SK-N-SH treated with all-trans-retinoic acid at 6 μM for 48 hours (cell line): ENCODE results near the gene AURKB.

Experiments
- ATAC-seq: fragments of 200-7000 bp; cut with Tn5 transposase; 3 replicates; pipeline ENCODE4 v1.9.1; 2020; ENCODE audit warnings: mild to moderate bottlenecking, moderate library complexity
- ARNTL ChIP-seq: fragments of 450-650 bp; formaldehyde crosslinking; IDR thresholded peaks from 2 replicates; pipeline ENCODE4 v1.5.0; 2020; ENCODE audit warnings: low read depth, mild to moderate bottlenecking, moderate library complexity, borderline replicate concordance
- BACH2 ChIP-seq: fragments of 250-450 bp; sonication (Bioruptor Pico); IDR thresholded peaks from 2 replicates; pipeline ENCODE4 v1.9.0; 2021; ENCODE audit warnings: mild to moderate bottlenecking, borderline replicate concordance
- CSRNP3 ChIP-seq: fragments of 250-450 bp; sonication (Bioruptor Pico); IDR thresholded peaks from 2 replicates; pipeline ENCODE4 v1.5.1; 2021; ENCODE audit warnings: mild to moderate bottlenecking, moderate library complexity
- ISL1 ChIP-seq: fragments of 250-450 bp; sonication (Bioruptor Pico); IDR thresholded peaks from 2 replicates; pipeline ENCODE4 v2.1.2; 2022; ENCODE audit warnings: mild to moderate bottlenecking, moderate library complexity
- OSR1 ChIP-seq: fragments of 250-450 bp; sonication (Bioruptor Pico); IDR thresholded peaks from 2 replicates; pipeline ENCODE4 v1.8.0; 2022; ENCODE audit warnings: moderate library complexity, mild to moderate bottlenecking, inconsistent platforms
- PATZ1 ChIP-seq: fragments of 250-450 bp; sonication (Bioruptor Pico); IDR thresholded peaks from 2 replicates; pipeline ENCODE4 v1.8.0; 2020; ENCODE audit warnings: mild to moderate bottlenecking, moderate library complexity, borderline replicate concordance
- POU6F1 ChIP-seq: fragments of 250-450 bp; sonication (Bioruptor Pico); IDR thresholded peaks from 2 replicates; pipeline ENCODE4 v1.8.0; 2021; ENCODE audit warnings: low read depth, mild to moderate bottlenecking, moderate library complexity, borderline replicate concordance
- PPARA ChIP-seq: fragments of 250-450 bp; sonication (Bioruptor Pico); IDR thresholded peaks from 2 replicates; pipeline ENCODE4 v1.5.0; 2020; ENCODE audit warnings: mild to moderate bottlenecking, borderline replicate concordance
- RARB ChIP-seq: fragments of 250-450 bp; sonication (Bioruptor Pico); IDR thresholded peaks from 2 replicates; pipeline ENCODE4 v1.8.0; 2021; ENCODE audit warnings: mild to moderate bottlenecking, moderate library complexity
- SNAI2 ChIP-seq: fragments of 250-450 bp; sonication (Bioruptor Pico); IDR thresholded peaks from 2 replicates; pipeline ENCODE4 v1.5.0; 2020; ENCODE audit warnings: mild to moderate bottlenecking, moderate library complexity
- TCF4 ChIP-seq: fragments of 250-450 bp; sonication (Bioruptor Pico); IDR thresholded peaks from 2 replicates; pipeline ENCODE4 v1.8.0; 2021; ENCODE audit warnings: mild to moderate bottlenecking, moderate library complexity, borderline replicate concordance
- TOX ChIP-seq: fragments of 250-450 bp; sonication (Bioruptor Pico); IDR thresholded peaks from 2 replicates; pipeline ENCODE4 v1.8.0; 2021; ENCODE audit warnings: mild to moderate bottlenecking, moderate library complexity, borderline replicate concordance
- ZC3H10 ChIP-seq: fragments of 250-450 bp; sonication (Bioruptor Pico); IDR thresholded peaks from 2 replicates; pipeline ENCODE4 v1.5.1; 2021; ENCODE audit warnings: mild to moderate bottlenecking, moderate library complexity
- ZFP3 ChIP-seq: fragments of 250-450 bp; sonication (Bioruptor Pico); IDR thresholded peaks from 2 replicates; pipeline ENCODE4 v1.5.0; 2020; ENCODE audit warnings: mild to moderate bottlenecking, moderate library complexity
- ZFP30 ChIP-seq: fragments of 450-650 bp; formaldehyde crosslinking; IDR thresholded peaks from 2 replicates; pipeline ENCODE4 v1.5.0; 2022; ENCODE audit warnings: mild to moderate bottlenecking, moderate library complexity
- ZNF565 ChIP-seq: fragments of 450-650 bp; formaldehyde crosslinking; conservative IDR thresholded peaks from 2 replicates; pipeline ENCODE4 v1.5.0; 2020; ENCODE audit warnings: low read depth, mild to moderate bottlenecking, moderate library complexity
- ZNF70 ChIP-seq: fragments of 450-650 bp; formaldehyde crosslinking; IDR thresholded peaks from 2 replicates; pipeline ENCODE4 v1.5.0; 2020; ENCODE audit warnings: mild to moderate bottlenecking, moderate library complexity
- ZNF8 ChIP-seq: fragments of 450-650 bp; formaldehyde crosslinking; IDR thresholded peaks from 2 replicates; pipeline ENCODE4 v1.5.0; 2020; ENCODE audit warnings: mild to moderate bottlenecking, moderate library complexity
- TF ChIP-seq, protein P1 (sequence below): fragments of 250-450 bp; sonication (Bioruptor Pico); IDR thresholded peaks from 2 replicates; pipeline ENCODE4 v1.5.0; 2020; ENCODE audit warnings: mild to moderate bottlenecking, moderate library complexity
- TF ChIP-seq, protein P2 (sequence below): fragments of 250-450 bp; sonication (Bioruptor Pico); IDR thresholded peaks from 2 replicates; pipeline ENCODE4 v1.5.1; 2020; ENCODE audit warnings: low read depth, mild to moderate bottlenecking, moderate library complexity

The AURKB gene

GRCh38 chr17:8224891-8225812, 14.8 kb upstream of the AURKB start:
- TF ChIP-seq ARNTL (CRISPR knock-in tag) (no peak), TCF4 (CRISPR knock-in tag) (no peak), ZFP3 (CRISPR knock-in tag) (no peak), ZC3H10 (CRISPR knock-in tag) (no peak), CSRNP3 (CRISPR knock-in tag) (no peak), RARB (CRISPR knock-in tag) (no peak), OSR1 (no peak), ISL1 (CRISPR knock-in tag) (no peak), PATZ1 (CRISPR knock-in tag) (no peak), ZNF8 (CRISPR knock-in tag) (no peak), ZNF70 (CRISPR knock-in tag) (no peak), ZNF565 (CRISPR knock-in tag) (no peak), PPARA (CRISPR knock-in tag) (no peak), POU6F1 (CRISPR knock-in tag) (no peak), TOX (CRISPR knock-in tag) (no peak), BACH2 (CRISPR knock-in tag) (no peak), ZFP30 (CRISPR knock-in tag) (no peak)
- TF ChIP-seq, protein P1, sequence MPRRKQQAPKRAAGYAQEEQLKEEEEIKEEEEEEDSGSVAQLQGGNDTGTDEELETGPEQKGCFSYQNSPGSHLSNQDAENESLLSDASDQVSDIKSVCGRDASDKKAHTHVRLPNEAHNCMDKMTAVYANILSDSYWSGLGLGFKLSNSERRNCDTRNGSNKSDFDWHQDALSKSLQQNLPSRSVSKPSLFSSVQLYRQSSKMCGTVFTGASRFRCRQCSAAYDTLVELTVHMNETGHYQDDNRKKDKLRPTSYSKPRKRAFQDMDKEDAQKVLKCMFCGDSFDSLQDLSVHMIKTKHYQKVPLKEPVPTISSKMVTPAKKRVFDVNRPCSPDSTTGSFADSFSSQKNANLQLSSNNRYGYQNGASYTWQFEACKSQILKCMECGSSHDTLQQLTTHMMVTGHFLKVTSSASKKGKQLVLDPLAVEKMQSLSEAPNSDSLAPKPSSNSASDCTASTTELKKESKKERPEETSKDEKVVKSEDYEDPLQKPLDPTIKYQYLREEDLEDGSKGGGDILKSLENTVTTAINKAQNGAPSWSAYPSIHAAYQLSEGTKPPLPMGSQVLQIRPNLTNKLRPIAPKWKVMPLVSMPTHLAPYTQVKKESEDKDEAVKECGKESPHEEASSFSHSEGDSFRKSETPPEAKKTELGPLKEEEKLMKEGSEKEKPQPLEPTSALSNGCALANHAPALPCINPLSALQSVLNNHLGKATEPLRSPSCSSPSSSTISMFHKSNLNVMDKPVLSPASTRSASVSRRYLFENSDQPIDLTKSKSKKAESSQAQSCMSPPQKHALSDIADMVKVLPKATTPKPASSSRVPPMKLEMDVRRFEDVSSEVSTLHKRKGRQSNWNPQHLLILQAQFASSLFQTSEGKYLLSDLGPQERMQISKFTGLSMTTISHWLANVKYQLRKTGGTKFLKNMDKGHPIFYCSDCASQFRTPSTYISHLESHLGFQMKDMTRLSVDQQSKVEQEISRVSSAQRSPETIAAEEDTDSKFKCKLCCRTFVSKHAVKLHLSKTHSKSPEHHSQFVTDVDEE (CRISPR knock-in tag): no peak
- TF ChIP-seq, protein P2, sequence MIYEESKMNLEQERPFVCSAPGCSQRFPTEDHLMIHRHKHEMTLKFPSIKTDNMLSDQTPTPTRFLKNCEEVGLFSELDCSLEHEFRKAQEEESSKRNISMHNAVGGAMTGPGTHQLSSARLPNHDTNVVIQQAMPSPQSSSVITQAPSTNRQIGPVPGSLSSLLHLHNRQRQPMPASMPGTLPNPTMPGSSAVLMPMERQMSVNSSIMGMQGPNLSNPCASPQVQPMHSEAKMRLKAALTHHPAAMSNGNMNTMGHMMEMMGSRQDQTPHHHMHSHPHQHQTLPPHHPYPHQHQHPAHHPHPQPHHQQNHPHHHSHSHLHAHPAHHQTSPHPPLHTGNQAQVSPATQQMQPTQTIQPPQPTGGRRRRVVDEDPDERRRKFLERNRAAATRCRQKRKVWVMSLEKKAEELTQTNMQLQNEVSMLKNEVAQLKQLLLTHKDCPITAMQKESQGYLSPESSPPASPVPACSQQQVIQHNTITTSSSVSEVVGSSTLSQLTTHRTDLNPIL (CRISPR knock-in tag): no peak
- no peak for ATAC-seq

- peak; percentile 3 for ATAC-seq
- TF ChIP-seq SNAI2 (no peak), PATZ1 (CRISPR knock-in tag) (no peak), POU6F1 (CRISPR knock-in tag) (no peak), TCF4 (CRISPR knock-in tag) (no peak), ISL1 (CRISPR knock-in tag) (no peak), ZNF70 (CRISPR knock-in tag) (no peak)
- TF ChIP-seq, protein P2 (CRISPR knock-in tag): no peak
These were observed 13.2 kb upstream of the AURKB start for GRCh38 chr17:8223356-8224126.
